ENCODE data around the gene PSAT1. TPM values are rescaled to one million over a fixed set of nuclear protein-coding genes. Genes with fewer than 3 reads are reported as not detected.

The PSAT1 gene
- total RNA-seq, 1 experiment from 2014 or later, result 215 TPM

- no peak overlapping the region for H3K18ac ChIP-seq (ENCODE audit: insufficient read length, low read depth, low read length)
- Mint-ChIP-seq H3K27me3 (ENCODE audit: low read depth) (no peaks in the 10 kb centered on the region; the same call in 1 of the 2 replicates), H3K4me1 (peaks cover 19 to 20% of the 10 kb centered on the region in 2 experiments), H3K4me3 (no peak overlapping the region), H3K9me3 (no peaks in the 10 kb centered on the region), H3K36me3 (ENCODE audit: insufficient read depth in 1 of 3, low read depth in 3 of 3) (no peaks in the 10 kb centered on the region; a peak in 1 of 7 replicates), H3K27ac (no peak overlapping the region; a peak in 1 of 7 replicates)
- no peak overlapping the region for H3K4me2 ChIP-seq (ENCODE audit: insufficient read depth, insufficient read length, low read length)
- no peak overlapping the region for H2BK12ac ChIP-seq (ENCODE audit: insufficient read length, low read depth, low read length)
- no peak overlapping the region for H2AFZ ChIP-seq (ENCODE audit: low read length)
- no peaks in the 10 kb centered on the region for H3K9me3 ChIP-seq (ENCODE audit: control insufficient read depth, low read depth, low read length)
- H2BK5ac ChIP-seq (ENCODE audit: insufficient read length, low read length), result no peak overlapping the region
- no peak overlapping the region for H2BK120ac ChIP-seq (ENCODE audit: low read depth, low read length, poor library complexity, severe bottlenecking)
- no peak overlapping the region for H2BK15ac ChIP-seq (ENCODE audit: low read depth, low read length)
- H4K5ac ChIP-seq (ENCODE audit: insufficient read length, low read depth, low read length), result no peak overlapping the region
- no peak overlapping the region for H3K23ac ChIP-seq (ENCODE audit: insufficient read length, low read depth, low read length)
- no peak for DNase-seq
- no peak overlapping the region for H3K27ac ChIP-seq (ENCODE audit: insufficient read length, low read depth, low read length)
- no peaks in the 10 kb centered on the region for H4K20me1 ChIP-seq (ENCODE audit: control insufficient read depth, insufficient read depth, insufficient read length)
- no peak overlapping the region for H3K9ac ChIP-seq (ENCODE audit: extremely low read depth, insufficient read length, low read length)
- H3K79me1 ChIP-seq (ENCODE audit: insufficient read depth, low read depth, low read length, poor library complexity, severe bottlenecking), result no peaks in the 10 kb centered on the region
- no peak overlapping the region for H4K91ac ChIP-seq (ENCODE audit: insufficient read length, low read depth, low read length)
- no peak overlapping the region for H2BK20ac ChIP-seq (ENCODE audit: low read depth, low read length, poor library complexity, severe bottlenecking)
- TF ChIP-seq CTCF (conservative IDR thresholded peaks at IDR 0.05), result no peak
- H4K8ac ChIP-seq (replicated peaks; ENCODE audit: insufficient read length, low read depth, low read length), result no peak overlapping the region
- no CpG with 5 or more reads among the region's 8 CpGs for WGBS (ENCODE audit: extremely low coverage, insufficient read length, low lambda C conversion rate)
- no peak overlapping the region for H3T11ph ChIP-seq (ENCODE audit: low read length)
- no peak overlapping the region for H3K56ac ChIP-seq (ENCODE audit: insufficient read length, low read depth, low read length)
- no peaks in the 10 kb centered on the region for H3K4me1 ChIP-seq (ENCODE audit: insufficient read depth, low read length)
- H3K79me2 ChIP-seq (ENCODE audit: insufficient read depth, low read length), result no peaks in the 10 kb centered on the region
- H3K23me2 ChIP-seq (ENCODE audit: insufficient read length, low read depth, low read length, poor library complexity, severe bottlenecking), result peaks cover 4% of the 10 kb centered on the region
- no peaks in the 10 kb centered on the region for H3K27me3 ChIP-seq (ENCODE audit: insufficient read depth, low read length)
- H2AK5ac ChIP-seq (ENCODE audit: insufficient read length, low read length), result no peak overlapping the region
- no peak overlapping the region for H3K14ac ChIP-seq (ENCODE audit: insufficient read depth, low read length)
- no peak overlapping the region for H3K4ac ChIP-seq (ENCODE audit: low read depth, low read length)
Observed at GRCh38 chr9:78291240-78291925, 5.5 kb upstream of the PSAT1 start.
